ENCODE data around the gene IL31RA.

GRCh38 chr5:55915783-55916182 lies 64.6 kb downstream of the IL31RA start:
- TF ChIP-seq CTCF (IDR thresholded peaks at IDR 0.05) (no peak), POLR2AphosphoS2 (conservative IDR thresholded peaks at IDR 0.05; ENCODE audit: low read length) (no peak), NPAS2 (CRISPR knock-in tag; IDR thresholded peaks at IDR 0.05; ENCODE audit: borderline replicate concordance) (no peak), CEBPB (IDR thresholded peaks at IDR 0.05) (no peak), RCOR1 (IDR thresholded peaks at IDR 0.05; ENCODE audit: low read depth, low read length) (no peak), EHMT2 (IDR thresholded peaks at IDR 0.05; ENCODE audit: low read depth) (no peak), POLR2A (IDR thresholded peaks at IDR 0.05; ENCODE audit: low read length) (no peak), REST (IDR thresholded peaks at IDR 0.05) (no peak)

Data from A549 (cell line).